ENCODE data around the gene CLIP1.

The CLIP1 gene

DNA sequence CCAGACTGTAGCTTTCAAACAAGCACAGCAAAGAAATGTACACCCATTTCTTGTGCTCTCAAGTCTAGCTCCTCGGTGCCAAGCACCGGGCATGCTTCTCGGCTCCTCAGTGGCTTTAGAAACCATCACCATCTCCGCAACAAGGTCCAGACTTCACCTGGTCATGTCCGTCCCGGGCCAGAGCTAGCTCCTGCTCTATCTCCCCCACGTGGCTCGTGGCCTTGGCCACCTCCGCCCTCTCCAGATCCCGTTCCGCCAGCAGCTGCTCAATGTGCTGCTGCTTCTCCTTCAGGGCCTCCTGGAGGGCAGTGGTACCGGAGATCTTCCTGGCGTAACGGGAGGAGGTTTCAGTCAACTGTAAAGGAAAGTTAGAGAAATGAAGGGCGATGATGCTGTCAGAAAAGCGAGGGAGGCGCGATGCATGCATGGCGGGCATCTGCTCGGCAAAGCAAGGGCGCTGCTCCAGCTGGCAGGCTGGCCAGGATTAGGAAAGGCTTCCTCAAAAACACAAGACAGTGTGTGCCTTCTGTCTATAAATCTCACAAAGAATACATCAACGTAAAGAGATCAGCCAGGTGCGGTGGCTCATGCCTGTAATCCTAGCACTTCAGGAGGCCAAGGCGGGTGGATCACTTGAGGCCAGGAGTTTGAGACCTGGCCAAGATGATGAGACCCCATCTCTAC is 67.4 kb downstream of the CLIP1 start:
- DNase-seq = no peak

DNA sequence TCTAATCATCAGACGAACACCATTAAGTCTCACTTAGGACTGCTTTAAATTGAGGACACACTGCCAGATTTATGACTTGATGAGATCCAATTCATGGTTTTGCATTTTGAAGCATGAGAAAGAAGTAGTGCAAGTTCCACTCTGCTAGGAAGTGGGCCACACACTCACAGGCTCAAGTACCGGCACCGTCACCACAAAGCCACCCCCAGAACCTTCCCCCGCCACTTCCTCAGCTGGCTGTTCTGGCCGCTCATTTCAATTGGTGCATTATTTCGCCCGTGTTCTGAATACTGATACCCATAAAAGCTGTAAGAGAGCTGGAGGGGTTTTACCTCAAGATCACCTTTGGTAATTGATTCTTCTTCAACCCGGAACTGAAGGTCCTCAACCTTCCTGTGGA is 70.1 kb downstream of the CLIP1 start:
- DNase-seq = no peak

DNA sequence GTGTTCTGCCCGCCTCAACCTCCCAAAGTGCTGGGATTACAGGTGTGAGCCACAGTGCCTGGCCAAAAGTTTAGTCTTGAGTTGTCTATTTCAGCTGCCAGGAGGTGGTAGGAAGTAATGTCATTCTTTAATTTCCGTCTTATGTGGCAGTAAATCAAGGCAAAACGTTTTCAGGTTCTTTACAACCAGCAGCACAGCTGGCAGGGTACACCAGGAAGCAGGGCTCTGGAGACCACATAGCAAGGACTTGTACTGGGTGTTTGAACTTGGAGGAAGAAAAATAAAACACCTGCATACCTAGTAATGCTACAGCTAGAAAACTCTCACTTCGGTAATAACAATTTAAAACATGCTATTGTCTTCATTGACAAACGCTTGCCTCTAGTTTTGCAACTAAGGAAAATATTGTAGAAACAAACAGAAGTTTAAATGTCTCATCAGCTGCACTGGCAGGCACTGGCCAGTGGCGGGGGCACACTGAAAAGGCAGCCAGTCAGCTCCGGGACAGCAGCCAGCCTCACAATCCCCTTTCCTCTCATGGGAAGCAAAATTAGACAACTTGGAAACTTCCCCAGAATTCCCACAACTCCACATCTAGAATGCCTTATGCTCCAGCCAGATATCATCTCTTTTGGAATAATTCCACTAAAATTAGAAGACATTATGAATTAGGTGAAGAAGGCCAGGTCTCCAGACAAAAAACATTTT is 72.2 kb downstream of the CLIP1 start:
- DNase-seq = no peak

DNA sequence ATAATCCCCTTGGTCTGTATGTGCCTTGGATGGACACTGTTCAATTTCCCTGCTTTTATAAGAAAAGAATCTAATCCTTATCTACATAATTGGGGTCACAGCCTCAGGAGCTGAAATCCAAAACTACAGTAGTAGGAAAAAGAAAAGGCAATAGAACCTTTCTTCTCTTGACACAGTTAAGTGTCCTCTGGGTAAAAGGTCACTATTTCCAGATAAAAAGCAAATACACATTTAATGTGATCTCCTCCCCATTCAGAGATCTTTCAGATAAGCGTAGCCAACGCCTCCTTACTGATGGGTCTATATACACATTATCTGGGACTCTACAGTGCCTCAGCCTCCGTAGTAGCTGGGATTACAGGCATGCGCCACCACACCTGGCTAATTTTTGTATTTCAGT is 73.4 kb downstream of the CLIP1 start:
- DNase-seq = no peak

DNA sequence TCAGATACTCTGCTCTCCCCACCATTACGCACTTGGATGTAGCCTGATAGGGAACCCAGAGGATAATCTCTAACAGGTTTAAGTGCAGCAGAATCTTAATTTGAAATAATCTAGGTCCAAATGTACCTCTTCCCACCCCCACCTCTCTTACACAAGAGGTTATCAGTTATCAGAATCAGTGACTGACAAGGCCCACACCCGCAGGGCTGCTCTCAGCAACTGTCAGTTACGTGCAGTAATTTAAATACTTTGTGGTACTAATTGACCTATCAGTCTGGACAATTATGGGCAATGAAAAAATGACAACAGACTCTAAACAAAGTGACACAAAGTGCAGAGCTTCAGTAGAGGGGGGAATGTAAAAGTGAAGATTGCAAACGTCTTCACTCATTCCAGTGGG is 74.0 kb downstream of the CLIP1 start:
- no peak for DNase-seq

DNA sequence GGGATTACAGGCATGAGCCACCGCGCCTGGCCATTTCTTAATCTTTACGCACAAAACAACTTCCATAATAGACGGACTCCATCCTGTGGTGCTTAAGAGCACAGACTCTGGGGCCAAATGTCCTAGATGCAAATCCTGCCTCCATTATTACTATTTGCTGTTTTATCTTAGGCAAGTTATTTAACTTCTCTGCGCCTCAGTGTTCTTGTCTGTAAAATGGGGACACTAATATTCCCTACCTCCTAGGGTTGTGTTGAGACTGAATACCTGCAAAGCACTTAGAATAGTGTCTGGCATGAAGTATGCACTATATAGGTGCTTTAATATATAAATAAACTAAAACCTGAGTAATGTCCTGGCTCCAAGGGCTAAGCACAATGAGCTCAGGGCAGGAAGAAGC is 76.4 kb downstream of the CLIP1 start:
- no peak for DNase-seq

DNA sequence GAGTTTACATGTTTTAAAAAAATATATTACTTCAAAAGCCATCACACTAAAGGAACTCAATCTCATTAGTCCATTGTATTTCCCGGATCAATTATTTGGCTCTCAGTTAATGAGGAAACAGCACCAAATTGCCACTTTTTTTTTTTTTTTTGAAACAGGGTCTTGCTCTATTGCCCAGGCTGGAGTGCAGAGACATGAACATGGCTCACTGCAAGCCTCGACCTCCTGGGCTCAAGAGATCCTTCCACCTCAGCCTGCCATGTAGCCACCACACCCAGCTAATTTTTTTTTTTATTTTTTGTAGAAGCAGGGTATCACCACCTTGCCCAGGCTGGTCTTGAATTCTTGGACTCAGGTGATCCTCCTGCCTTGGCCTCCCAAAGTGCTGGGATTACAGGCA is 77.4 kb downstream of the CLIP1 start:
- no peak for DNase-seq

DNA sequence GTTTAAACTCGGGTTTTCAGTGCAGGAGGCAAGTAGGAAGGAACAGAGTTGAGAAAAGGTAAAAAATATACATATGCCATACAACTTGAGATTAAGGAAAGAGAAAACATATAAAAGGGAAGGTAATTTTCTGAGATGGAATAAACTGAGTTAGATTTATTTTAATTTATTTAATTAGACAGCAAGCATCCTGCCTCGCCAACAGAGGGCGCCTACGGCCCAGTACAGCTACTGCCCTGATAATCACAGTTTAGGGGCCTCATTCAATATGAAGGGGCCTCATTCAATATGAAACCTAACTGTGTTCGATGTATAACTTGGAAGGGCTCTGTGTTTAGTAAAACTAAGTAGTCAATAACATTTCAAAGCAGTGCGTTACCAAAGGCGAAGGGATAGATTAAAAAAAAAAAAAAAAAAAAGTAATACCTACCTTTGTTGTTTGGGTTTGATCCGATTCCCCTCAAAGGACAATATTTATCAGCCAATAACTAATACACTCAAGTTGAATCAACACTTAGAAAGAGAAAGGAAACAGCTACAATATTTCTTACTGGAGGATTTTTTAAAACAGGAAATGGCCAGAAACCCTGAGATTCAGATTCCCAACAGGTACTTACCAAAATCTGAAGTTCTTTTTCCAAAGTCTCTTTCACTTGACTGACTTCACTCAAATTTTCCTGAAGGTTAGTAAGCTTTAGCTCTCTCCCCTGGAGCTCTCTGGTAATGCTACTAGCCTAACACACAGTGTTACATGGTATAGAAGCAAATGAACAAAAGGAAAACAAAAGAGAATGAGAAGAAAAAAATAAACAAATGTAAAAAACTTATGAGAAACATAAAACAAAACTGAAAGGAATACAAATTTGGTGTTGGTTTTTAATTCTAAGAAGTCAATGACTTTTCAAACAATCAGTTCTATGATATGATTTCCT is 86.2 kb downstream of the CLIP1 start:
- DNase-seq = peak; percentile 35

DNA sequence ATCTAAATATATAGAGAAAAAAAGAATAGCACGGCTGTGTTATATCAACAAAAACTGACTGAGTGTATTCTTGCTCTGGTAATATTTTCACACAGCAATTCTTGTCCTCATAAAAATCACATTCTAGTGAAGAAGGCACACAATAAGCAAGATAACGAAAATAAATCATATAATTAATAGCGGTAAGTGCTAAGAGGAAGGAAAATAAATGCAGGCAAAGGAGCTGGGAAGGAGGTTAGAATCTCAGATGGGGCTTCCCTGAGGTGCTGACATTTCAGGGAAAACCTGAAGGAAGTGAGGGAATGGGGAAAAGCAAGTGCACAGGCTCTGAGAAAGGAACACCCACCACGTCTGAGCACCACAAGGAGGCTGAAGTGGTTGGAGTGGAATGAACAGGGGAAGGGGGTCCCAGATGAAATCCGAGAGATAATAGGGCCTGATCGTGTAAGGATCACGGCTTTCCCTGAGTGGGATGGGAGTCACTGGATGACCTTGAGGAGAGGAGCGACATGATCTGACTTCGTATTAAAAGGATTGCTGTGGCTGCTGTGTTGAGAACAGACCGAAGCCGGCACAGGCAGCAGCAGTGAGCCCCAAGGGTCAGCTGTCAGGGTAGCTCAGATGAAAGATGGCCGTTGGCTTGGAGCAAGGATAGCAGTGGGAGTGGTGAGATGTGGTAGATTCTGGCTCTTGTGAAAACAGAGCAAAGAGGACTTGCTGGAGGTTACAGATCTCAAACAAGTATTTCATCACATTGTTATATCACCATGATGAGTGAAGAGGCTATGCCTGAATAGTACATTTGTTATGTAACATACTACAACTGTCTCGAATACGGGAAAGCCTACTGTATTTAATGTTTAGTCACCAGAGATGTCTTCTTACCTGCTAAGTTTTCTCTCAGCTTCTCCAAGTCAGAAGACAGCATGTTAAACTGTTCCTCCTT is 89.1 kb downstream of the CLIP1 start:
- no peak for DNase-seq

DNA sequence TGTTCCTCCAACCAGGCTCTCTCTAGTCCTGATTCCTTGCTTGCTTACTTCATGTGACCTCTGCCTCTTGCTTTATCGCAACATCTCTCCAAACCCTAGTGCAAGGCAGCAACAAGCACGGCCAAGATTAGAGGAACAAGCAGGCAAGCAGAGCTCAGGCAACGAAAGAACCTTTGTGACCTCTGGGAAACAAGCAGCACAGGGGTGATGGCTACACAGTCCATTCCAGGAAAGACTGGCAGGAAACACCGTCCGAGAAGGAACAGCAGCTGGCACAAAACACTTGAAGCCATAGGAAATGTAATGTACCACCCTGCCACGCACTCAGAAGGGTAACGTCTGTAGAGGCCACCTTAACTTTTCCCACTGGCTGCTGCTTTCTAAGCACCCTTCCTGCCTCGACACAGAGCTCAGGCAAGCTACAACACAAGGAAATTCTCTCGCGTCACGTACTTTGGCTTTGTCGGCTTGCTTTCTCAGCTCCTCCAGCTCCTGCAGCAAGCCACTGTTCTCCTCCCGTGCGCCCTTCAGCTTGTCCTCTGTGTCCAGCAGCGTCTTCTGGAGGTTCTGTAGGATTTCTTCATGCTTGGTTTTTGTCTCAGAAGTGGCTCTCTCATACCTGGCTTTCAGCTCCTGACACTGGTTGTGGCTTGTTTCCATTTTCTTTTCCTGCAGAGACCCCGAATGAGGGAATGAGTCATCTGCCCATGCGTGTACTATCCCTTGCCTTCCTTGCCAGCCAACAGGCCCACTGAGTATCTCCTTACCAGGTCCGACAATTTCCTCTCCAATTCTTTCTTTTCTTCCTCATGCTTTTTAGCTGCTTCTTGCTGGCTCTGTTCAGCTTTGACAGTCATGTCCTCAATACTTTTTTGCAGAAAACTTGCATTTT is 94.7 kb downstream of the CLIP1 start:
- DNase-seq = no peak

DNA sequence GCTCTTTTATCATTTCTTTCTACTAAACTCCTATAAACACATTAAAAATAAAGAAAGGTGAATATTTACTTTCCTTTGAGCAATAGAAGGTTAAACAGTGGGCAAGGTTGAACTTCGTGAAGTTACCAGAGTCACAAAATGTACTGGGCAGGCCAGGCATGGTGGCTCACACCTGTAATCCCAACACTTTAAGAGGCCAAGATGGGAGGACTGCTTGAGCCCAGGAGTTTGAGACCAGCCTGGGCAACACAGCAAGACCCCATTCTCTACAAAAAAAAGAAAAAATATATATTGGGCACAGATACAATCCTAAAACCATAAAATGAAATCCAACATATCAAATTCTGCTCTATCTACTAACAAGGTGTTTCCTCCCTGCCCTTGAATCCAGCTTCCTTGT is 95.5 kb downstream of the CLIP1 start:
- no peak for DNase-seq

DNA sequence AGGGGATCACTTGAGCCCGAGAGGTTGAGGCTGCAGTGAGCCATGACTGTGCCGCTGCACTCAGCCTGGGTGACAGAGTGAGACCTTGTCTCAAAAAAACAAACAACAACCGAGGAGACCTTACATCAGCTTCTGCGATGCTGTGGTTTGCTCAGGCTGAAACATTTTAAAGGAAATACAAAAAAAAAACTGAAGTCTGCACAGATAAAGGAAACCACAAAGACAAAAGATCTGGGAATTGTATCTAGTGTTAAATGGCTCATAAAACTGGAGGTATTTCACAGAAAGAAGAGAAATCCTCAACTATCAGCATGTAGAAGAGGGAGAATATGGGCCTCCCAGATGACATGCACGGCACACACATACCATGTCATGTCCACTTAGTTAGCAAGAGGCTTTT is 95.9 kb downstream of the CLIP1 start:
- DNase-seq = no peak

DNA sequence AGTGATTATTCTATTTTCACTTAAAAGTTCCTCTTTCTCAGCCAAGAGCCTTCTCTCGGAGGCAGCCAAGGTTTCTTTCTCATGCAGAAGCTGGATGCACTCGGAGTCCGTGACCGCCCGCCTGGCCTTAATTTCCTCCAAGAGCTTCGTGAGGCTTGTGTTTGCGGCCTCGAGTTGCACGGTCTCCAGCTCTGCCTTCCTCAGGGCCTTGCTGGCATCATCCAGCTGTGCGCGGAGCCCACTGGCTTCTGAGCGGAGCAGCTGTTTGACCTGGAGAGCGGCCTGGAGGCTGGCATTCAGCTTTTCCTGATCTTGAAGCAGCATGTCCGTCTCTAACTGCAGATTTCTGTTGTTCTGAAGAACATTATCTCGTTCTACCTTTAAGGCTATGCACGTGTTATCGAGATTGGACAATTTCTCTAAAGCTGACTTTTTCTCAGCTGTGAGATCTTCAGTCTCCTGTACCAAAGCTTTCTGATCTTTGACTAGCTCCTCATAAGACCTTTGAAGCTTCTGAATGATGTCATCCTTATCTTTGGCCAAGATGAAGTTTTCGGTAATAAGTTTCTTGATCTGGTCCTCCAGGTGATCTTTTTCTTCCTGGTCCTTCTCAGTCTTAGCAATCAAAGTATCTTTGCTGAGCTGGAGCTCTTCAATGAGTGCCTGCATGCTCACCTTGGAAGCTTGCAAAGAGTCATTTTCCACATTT is 99.0 kb downstream of the CLIP1 start:
- no peak for DNase-seq

DNA sequence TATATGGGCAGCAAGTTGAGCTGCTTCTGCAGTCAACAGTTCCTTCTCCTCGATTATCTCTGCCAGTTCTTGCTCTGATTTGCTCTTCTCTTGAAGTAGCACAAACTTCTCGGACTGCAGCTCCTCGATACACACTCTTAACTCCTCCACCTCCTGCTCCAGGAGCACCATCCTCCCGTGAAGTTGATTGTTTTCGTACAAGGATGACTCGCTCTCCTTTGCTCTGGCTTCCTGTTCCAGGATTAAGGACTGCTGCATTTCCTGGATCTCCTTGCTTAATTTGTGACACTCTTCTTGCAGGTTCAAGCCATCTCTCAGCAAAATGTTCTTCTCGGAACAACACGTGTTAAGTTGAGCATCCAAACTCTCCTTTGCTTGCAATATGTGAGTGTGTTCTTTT is 100.0 kb downstream of the CLIP1 start:
- DNase-seq = no peak

DNA sequence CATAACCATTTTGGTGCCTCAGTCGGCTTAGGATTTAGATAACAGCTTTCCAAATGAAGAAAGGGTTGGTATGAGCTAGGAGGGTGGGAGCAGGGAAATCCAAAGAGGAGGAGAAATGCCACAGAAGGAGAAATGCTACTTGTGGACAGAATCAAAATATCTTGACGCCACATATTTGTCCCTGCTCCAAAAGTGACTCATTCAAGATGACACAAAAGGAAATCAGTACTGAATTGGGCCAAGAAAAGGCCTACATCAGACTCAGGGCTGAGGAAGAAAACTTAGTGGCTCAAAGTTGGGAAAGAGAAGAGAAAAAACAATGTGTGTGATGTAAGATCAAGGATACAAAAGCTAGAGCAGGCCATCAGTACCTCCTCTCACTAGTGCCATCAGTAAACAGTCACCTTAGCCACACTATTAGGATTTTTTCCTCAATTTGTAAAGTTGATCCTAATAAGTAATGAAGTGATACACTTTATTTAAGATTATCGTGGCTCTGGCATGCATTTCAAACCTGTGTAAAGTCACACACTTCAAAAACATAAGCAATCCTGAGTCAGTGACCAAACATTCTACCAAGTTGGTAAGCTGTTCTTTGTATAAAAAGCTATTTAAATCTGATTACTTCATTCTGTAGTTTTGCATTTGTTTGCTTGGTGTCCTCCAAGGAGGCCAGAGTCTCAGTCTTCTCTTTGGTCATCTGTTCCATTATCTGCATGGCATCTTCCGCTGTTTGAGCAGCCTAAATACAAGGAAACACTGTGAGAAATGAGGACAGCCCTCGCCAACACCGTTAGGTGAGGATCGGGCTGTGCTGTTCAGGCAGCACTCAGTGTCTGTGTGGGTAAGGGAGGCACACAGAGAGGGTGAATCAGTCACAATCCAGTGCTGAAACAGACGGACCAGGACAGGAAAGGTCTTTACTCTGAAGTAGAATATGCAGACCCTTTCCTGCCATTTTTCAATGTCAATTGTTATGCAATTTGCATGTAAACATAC is 103.6 kb downstream of the CLIP1 start:
- DNase-seq = no peak

DNA sequence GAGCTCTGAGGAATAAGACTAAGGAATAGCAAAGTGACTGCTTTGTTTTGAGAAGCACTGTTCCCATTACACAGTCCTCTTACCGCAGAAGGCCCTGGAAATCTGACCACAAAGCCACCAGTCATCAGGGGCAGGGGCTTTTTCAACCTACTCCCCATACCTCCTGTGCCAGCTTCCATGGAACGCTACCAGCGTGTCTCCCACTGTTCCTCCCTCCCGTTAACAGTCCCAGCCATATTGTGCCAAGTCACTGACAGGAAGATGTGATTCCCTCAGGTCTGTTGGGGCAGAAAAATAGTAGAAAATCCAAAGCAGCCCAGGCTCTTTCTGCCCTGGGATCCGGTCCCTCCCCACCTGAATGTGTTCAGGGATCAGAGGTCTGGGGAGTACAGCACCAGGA is 109.5 kb downstream of the CLIP1 start:
- no peak for DNase-seq

DNA sequence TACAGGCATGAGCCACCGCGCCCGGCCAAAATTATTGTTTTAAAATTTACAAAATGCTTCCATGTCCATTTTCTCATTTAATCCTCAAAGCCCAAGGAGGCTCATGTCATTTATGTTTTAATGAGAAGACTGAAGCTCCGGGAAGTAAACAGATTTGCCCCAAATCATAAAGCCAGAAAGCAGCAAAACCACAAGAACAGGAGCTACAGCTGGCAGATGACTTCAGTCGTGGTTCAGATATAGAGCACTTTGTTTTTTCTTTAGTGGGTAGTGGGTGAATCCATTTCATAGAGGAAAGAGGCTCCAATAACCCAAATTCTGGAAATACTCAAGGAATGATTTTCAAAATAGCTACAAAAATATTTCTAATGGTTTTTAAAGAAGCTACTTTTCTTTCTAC is 110.8 kb downstream of the CLIP1 start:
- no peak for DNase-seq

DNA sequence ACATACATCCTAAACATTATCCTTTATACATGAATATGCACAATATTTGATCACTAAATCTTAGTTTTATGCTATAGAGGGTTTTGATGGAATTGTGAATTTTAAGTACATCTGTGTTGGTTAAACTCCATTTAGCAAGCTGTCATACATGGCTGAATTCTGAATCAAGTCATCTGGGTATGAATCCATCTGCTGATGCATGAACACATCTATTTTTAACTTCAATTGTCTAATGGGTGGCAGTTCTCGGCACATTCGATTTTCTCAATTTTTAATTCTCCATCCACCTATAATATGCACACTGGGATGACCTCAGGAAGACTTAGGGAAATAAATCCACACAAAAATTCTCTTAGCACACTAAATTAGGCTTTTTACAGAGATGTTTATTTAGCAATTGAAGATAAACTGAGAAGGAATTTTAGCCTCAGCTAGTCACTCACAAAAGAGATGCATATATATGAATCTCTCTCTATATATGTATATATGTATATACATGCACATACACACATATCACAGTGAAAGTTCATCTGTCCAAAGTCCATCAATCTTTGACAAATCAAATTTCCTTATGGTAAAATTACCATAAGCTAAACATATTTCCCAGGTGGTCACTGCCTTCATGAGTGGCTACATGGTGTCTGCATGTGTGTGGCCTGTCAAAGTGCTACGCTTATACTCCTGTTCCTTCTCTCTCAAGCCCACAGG is 111.7 kb downstream of the CLIP1 start:
- no peak for DNase-seq

DNA sequence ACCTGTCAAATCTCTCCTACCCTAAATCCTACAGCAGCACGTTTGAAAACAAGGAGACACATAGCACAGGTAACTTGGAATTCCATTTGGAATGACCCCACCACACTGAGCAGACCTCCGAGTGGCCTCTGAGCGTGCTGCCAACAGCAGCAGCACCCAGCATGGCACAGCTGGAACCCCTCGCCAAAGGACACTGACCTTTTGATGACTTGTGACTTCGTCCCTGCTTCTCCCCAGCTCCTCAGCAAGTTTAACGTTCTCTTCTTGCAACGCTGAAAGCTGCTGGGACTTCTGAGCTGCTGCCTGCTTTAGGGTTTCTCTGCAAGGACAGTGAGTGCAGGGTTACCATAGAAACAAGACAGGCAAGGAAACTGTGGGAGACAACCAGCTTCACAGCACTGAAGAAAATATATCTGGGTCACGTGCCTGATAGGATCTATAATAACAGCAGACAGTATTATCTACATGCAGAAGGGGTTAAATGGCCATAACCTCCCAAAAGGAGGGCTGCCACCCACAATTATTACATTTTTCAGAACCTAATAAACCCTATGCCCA is 112.8 kb downstream of the CLIP1 start:
- no peak for DNase-seq
